ENCODE data around the gene RANBP3.
"Not testable (repeated sequence)": the region's sequence is repeated elsewhere in the genome, so short reads cannot be mapped to it uniquely, and the experiment has no call there.

Gene RANBP3

GRCh38 chr19:5883157-5883873 is 94.6 kb downstream of the RANBP3 start:
- not testable (repeated sequence) for DNase-seq (ENCODE audit: low spot score)

- no peak for DNase-seq (ENCODE audit: low spot score)
Measured at GRCh38 chr19:5882421-5882968, 95.4 kb downstream of the RANBP3 start.

- DNase-seq (ENCODE audit: low spot score), result no peak
Measured at GRCh38 chr19:5881543-5882299, 96.2 kb downstream of the RANBP3 start.

- no peak for DNase-seq (ENCODE audit: low spot score)
Measured at GRCh38 chr19:5880604-5881078, 97.3 kb downstream of the RANBP3 start.

DNA sequence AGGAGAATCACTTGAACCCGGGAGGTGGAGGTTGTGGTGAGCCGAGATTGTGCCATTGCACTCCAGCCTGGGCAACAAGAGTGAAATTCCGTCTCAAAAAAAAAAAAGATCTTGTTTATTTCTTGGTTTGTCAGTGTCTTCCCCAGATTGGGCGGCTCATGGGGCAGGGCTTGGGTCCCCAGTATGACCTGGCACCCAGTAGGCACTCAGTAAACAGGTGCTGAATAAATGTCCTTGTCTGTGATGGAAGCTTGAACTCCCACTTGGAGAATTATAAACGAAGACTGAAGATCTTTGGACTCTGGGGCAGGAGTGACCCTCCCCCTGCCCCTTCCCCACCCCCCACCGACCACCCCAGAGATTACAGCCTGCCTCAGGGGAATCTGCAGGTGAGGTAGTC is 97.7 kb downstream of the RANBP3 start:
- no peak for DNase-seq (ENCODE audit: low spot score)

- DNase-seq (ENCODE audit: low spot score), result no peak
Measured at GRCh38 chr19:5877882-5878281, 100.1 kb downstream of the RANBP3 start.

DNA sequence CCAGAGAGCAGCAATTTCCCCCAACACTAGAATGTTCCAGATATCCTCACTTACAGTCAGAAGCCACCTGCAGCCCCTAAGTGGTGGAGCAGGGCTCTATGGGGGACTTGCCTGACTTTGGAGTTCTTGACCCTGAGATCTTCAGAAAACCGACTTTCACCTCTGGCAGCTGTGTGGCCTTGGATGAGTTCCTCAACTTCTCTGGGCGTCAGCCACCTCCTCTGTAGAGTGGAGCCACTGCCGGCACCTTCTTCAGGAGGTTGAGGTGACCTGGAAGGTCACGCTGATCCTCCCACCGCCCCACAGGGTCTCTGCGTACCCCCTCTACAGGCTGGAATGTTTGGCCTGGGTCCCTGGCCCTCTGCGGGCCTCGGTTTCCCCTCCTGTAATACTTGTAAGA is 100.5 kb downstream of the RANBP3 start:
- no peak for DNase-seq (ENCODE audit: low spot score)

DNA sequence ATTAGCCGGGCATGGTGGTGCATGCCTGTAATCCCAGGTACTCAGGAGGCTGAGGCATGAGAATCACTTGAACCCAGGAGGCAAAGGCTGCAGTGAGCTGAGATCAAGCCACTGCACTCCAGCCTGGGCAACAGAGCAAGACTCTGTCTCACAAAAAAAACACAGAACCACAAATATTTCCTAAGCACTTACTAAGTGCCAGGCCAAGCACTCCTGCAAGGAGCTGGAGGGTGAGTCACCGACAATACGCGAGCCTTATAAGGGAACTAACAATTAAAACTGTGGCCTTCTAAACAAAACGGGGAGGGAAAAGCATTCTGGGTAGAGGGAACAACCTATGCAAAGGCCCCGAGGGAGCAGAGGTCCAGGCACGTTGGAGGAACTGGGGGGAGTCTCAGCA is 103.4 kb downstream of the RANBP3 start:
- DNase-seq (ENCODE audit: low spot score), result not testable (repeated sequence)

DNA sequence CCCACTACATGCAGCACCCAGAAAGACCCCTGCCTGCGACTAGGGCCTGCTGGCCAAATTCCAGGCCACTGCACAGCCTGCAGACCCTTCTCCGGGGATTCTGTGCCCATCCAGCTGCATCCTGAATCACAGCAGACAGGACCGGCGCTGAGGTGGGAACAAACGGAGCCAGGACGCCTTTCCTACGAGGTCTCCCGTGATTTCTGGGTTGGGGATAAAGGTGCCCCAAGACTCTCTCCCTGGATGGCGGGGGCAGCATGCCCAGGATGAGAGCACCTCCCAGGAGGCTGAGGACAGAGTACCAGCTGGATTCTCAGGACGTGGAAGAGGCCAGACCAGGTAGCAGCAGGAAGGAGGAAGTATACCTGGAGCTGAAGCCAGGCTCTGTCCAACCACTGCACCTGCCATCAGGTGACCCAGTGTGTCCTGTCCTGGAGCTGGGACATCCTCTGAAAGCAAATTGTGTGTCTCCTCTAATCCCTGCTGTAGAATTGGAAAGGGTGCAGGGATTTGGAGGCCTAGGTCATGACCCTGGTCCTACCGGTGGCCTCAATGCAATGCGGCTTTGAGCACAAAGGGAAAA is 104.2 kb downstream of the RANBP3 start:
- no peak for DNase-seq (ENCODE audit: low spot score)

DNA sequence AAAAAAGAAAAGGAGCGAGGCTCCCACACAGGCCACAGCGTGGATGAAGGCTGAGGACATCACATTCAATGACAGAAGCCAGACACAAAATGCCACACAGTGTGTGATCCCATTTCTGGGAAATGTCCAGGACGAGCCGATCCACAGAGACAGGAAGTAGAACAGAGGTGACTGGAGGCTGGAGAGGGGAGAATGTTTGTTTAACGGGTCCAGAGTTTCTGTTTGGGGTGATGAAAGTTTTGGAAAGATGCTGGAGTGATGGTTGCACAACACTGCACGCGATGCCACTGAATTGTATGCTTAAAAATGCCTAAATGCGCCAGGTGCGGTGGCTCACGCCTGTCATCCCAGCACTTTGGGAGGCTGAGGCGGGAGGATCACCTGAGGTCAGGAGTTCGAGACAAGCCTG is 107.0 kb downstream of the RANBP3 start:
- no peak for DNase-seq (ENCODE audit: low spot score)

- peak; percentile 19 for DNase-seq (ENCODE audit: low spot score)
Measured at GRCh38 chr19:5867201-5868136, 110.5 kb downstream of the RANBP3 start.

All from D341Med (cell line).